HG03280 (cell line): Measurements from ENCODE around the gene BRI3BP.
"Not testable (repeated sequence)": the region's sequence is repeated elsewhere in the genome, so short reads cannot be mapped to it uniquely, and the experiment has no call there.

Experiments used
- ATAC-seq: cut with Tn5 transposase; IDR thresholded peaks from one replicate; pipeline ENCODE4 v1.9.1; 2021; ENCODE audit warnings: mild to moderate bottlenecking, moderate library complexity; ENCODE audit not compliant: unreplicated experiment

BRI3BP gene

DNA sequence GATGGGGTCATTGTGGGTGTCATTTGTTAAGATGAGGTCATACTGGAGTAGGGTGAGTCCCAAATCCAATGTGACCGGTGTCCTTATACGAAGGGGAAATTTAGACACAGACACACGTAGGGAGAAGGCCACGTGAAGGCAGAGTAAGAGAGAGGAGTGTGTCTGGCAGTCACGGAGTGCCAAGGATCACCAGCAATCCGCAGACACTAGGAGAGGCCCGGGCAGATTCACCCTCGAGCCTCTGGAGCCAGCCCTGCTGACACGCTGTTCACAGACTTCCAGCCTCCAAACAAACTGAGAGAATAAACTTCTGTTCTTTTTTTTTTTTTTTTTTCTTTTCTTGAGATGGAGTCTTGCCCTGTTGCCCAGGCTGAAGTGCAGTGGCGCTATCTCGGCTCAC lies 24.9 kb downstream of the BRI3BP start:
- no peak for ATAC-seq

- no peak for ATAC-seq
Observed at GRCh38 chr12:125021096-125021495, 27.7 kb downstream of the BRI3BP start.

GRCh38 chr12:125021771-125022170 lies 28.3 kb downstream of the BRI3BP start:
- no peak for ATAC-seq

- no peak for ATAC-seq
Observed at GRCh38 chr12:125023065-125023464, 29.6 kb downstream of the BRI3BP start.

DNA sequence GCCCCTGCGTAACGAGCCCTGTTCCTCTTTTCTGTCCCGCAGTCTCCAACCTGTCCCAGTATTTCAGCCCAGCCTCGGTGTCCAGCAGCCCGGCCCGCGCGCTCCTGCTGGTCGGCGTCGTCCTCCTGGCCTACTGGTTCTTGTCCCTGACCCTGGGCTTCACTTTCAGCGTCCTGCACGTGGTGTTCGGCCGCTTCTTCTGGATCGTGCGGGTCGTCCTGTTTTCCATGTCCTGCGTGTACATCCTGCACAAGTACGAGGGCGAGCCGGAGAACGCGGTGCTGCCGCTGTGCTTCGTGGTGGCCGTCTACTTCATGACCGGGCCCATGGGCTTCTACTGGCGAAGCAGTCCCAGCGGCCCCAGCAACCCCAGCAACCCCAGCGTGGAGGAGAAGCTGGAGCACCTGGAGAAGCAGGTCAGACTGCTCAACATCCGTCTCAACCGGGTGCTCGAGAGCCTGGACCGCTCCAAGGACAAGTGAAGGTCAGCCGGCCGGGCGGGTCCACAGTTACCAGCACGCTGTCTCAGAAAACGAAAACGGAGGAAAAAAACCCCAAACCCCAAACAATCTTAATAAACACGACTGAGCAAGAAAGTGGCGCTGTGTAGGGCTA lies 31.6 kb downstream of the BRI3BP start:
- ATAC-seq: no peak

DNA sequence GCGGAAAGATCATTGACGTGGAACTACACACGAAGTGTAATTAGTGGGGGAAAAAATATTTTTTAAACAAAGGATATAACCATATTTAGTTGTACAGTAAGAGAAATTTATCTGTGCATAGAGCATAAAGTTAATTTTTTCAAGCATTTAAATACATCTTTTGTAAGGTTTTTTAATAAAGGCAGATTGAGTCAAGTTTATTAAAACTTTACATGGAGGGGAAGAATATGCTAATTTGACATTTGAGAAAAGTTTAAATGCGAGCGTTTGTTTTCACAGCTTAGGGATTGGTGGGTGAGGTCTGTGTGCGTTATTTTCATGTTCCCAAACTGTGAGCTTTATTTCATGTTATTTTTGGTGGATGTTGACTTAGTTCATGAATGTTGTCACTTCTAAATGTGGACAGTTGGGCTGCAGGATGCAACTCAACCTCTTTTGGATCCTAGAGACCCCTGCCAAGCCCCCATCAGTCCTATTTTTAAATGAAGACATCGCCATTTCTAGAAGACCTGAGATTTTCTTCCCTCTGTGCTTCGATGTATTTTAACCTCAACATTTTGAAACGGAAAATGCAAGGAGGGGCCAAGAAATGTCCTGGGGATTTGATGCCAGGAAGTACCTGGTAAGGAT lies 32.3 kb downstream of the BRI3BP start:
- no peak for ATAC-seq

- no peak for ATAC-seq
Observed at GRCh38 chr12:125028106-125028505, 34.7 kb downstream of the BRI3BP start.

DNA sequence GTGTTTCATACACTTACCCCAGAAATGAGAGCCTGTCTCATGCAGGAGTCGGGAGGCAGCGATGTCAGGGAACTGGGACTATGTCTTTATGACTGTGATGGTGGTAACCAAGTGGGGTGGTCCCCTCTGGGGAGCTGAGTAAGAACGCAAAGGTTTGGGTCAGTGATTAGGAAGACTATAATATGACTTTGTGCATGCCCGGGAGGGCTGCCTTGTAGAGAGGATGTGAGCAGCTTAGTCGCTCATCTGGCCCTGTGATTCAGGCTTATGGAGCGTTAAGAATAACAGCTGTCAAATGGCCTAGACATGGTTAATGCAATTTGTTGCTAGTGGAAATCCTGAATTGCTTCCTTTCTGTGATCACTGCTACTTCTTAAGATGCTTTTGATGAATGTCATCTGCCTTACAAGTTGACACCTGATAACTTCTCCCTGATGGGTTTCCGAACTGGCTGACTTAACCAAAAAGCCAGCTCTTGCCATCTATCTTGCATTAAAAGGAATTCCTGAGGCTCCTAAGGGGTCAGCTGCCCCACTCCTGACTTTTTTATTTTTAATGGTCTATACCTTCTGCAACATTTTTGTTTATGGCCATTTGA lies 36.4 kb downstream of the BRI3BP start:
- no peak for ATAC-seq

DNA sequence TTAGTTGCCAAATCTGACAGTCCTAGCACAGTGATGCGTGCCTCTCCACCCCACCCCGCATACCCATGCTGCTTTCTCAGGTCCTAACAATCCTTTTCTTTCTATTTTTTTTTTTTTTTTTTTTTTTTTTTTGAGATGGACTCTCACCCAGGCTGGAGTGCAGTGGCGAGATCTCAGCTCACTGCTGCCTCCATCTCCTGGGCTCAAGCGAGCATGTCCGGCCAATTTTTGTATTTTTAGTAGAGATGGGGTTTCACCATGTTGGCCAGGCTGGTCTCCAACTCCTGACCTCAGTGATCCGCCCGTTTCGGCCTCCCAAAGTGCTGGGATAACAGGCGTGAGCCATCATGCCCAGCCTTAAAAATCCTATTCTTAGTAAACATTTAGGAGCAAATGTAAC lies 38.0 kb downstream of the BRI3BP start:
- ATAC-seq: not testable (repeated sequence)

DNA sequence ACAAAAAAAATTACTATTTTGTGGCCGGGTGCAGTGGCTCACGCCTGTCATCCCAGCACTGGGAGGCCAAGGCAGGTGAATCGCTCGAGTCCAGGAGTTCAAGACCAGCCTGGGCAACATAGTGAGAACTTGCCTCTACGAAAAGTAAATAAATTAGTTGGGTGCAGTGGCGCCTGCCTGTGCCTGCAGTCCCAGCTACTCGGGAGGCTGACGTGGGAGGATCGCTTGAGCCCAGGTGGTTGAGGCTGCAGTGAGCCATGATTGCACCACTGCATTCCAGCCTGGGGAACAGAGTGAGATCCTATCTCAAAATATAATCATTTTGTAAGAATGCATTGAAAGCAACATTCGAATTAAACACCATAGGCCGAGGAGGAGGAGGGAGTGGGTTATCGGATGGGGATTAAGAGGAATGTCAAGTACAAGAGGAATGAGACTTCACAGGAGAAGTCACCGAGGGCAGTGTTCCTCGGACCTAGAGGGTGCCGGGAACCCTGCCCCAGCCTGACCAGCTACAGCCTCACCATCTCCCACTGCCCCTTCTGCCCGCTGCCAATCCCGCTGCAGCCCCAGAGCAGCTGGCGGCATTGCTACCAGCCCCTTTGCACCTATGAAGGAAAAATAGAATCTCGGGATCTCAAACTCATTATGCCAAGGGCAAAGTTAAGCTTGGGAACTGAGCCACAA lies 39.2 kb downstream of the BRI3BP start:
- ATAC-seq: no peak

DNA sequence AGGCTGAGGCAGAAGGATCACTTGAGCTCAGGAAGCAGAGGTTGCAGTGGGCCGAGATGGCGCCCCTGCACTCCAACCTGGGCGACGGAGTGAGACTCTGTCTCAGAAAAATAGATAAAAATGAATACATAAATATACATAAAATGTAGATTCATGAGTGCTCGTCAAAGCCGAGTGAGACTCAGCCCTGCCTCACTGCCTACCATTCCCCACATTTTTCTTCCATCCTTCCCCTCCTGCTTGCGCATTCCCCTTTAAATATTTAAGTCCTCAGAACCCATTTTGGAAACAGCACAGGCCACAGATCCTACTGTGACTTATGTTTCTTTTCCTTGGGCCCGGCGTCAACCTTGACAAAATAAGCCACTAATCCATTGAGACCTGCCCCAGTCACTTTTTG lies 39.8 kb downstream of the BRI3BP start:
- no peak for ATAC-seq

- ATAC-seq: no peak
Observed at GRCh38 chr12:125038976-125039625, 45.7 kb downstream of the BRI3BP start.

DNA sequence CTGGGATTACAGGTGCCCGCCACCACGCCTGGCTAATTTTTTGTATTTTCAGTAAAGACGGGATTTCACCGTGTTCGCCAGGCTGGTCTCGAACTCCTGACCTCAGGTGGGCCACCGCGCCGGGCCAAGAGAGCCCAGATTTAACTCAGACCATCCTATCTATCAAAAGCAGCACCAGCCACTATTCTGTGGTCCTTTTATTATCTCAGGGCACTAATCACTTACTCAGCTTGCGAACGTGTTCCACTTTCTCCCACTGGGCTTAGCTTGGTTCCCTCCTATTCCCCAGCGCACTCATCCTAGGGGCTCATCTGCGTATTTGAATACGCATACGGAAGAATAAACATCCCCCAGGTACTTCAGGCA lies 55.6 kb downstream of the BRI3BP start:
- ATAC-seq: no peak

GRCh38 chr12:125050446-125050845 lies 57.0 kb downstream of the BRI3BP start:
- no peak for ATAC-seq

DNA sequence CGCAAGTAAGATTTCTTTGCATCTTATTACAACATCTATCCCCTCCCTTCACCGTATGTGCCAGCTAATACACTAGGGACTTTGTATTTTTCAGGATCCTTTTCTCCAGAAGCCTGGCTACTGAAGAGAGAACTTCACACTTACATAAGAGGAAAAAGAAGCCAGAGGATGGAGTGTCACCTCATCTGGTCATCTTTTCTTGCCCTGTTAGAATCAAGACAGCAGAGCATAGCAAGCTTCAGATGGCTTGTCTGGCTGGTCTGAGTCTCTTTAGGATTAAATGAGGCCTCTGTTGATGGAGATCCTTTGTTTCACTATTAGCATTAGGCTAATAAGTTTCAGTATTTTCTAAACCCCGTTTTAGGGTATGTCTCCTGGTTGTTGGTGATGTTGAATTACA lies 57.4 kb downstream of the BRI3BP start:
- no peak for ATAC-seq

GRCh38 chr12:125053821-125054220 lies 60.4 kb downstream of the BRI3BP start:
- ATAC-seq: no peak

GRCh38 chr12:125055591-125055990 lies 62.1 kb downstream of the BRI3BP start:
- no peak for ATAC-seq

GRCh38 chr12:125056306-125056705 lies 62.9 kb downstream of the BRI3BP start:
- ATAC-seq: no peak

- ATAC-seq: no peak
Observed at GRCh38 chr12:125057708-125058107, 64.3 kb downstream of the BRI3BP start.

GRCh38 chr12:125061229-125061628 lies 67.8 kb downstream of the BRI3BP start:
- no peak for ATAC-seq

- ATAC-seq: not testable (repeated sequence)
Observed at GRCh38 chr12:125063522-125063921, 70.1 kb downstream of the BRI3BP start.

DNA sequence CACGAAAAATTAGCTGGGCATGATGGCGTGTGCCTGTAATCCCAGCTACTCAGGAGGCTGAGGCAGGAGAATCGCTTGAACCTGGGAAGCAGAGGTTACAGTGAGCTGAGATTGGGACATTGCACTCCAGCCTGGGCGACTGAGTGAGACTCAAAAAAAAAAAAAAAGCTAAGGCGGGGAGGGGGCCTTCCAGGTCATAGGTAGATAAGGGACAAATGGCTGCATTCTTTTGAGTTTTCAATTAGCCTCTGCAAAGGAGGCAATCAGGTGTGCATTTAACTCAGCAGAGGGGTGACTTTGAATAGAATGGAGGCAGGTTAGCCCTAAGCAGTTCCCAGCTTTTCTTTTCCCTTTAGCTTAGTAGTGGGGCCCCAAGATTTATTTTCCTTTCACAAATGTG lies 71.0 kb downstream of the BRI3BP start:
- ATAC-seq: no peak
